ENCODE data around the gene SENP5.
"Not testable (repeated sequence)": the region's sequence is repeated elsewhere in the genome, so short reads cannot be mapped to it uniquely, and the experiment has no call there.

SENP5 gene

DNA sequence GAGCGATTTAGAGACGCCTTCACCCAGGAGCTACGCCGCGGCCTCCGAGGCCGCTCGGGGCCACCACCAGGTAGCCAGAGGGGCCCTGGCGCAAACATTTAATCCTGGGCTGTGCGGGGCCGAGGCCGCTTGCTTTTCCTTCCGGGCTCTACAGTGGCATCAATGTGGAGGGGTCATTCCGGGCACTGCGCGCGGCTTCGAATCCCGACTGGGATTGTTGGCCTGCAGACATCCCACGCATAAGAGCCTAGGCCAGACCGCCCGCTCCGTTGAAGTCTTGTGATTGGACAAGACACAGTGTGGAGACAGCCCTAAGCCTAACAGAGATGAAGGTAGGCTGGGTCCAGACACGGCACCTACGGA lies 75.2 kb downstream of the SENP5 start:
- no peak for FAIRE-seq

DNA sequence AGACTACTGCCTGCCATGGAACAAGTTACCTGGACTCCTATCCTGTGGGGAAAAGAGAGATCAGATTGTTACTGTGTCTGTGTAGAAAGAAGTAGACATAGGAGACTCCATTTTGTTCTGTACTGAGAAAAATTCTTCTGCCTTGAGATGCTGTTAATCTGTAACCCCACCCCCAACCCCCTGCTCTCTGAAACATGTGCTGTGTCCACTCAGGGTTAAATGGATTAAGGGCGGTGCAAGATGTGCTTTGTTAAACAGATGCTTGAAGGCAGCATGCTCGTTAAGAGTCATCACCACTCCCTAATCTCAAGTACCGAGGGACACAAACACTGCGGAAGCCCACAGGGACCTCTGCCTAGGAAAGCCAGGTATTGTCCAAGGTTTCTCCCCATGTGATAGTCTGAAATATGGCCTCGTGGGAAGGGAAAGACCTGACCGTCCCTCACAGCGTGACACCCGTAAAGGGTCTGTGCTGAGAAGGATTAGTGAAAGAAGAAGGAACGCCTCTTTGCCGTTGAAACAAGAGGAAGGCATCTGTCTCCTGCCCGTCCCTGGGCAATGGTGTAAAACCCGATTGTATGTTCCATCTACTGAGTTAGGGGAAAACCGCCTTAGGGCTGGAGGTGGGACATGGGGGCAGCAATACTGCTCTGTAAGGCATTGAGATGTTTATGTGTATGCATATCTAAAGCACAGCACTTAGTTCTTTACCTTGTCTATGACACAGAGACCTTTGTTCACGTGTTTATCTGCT lies 76.5 kb downstream of the SENP5 start:
- FAIRE-seq: not testable (repeated sequence)

DNA sequence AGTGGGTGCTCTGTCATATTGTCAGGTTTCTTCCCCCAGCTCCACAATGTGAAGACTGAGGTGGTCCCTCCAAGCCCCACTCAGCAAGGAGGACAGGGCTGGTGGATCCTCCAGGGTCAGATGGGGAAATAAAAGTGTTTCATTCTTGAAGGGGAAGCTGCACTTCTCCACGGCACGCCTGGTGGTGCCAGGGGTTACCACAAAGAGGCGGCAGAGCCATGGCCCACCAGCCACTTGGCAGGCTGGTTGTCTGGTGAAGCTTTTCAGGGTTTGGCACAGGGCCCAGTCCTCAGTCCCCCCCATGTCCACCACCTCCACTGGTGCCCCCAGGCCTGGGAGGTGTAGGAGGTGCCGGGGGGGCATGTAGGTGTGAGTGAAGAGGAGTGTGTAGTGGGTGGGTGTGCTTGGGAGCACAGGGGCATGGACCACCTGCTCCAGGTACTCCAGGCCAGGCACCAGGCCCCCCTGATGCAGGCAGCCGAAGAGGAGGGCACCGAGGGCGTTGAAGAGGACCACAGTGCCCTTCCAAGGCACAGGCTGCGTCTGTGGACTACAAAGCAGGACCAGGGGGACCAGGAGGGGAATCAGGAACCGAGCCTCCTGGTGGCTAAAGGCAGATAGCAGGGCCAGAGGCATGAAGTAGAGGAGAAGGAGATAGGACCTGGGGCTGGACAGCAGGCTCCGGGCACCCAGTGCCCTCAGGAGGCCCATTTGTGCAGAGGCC lies 79.6 kb downstream of the SENP5 start:
- no peak for FAIRE-seq

DNA sequence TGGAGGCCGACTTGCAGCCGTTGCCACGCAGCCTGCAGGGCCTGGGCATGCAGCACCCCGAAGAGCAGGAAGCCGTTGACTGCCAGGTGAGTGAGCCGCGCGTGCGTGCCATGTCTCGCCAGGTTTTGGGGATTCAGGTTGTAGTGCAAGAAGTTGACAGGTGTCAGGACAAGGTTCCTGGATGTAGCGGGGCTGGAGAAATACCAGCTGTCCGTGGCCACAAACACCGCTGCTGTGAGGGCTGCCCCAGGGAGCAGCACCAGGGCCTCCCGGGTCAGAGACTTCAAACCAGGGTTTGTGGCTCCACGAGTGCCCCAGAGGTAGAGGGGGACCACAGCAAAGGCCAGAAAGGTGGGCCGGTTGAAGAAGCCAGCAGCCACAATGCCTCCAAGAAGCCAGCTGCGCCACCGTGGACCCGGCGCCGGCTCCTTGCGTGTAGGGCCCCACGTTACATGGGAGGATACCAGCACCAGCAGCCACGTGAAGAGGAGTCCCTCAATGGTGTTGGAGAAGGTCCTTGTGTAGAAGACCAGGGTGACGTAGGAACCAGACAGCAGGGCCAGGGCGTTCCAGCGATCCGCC lies 80.2 kb downstream of the SENP5 start:
- no peak for FAIRE-seq

DNA sequence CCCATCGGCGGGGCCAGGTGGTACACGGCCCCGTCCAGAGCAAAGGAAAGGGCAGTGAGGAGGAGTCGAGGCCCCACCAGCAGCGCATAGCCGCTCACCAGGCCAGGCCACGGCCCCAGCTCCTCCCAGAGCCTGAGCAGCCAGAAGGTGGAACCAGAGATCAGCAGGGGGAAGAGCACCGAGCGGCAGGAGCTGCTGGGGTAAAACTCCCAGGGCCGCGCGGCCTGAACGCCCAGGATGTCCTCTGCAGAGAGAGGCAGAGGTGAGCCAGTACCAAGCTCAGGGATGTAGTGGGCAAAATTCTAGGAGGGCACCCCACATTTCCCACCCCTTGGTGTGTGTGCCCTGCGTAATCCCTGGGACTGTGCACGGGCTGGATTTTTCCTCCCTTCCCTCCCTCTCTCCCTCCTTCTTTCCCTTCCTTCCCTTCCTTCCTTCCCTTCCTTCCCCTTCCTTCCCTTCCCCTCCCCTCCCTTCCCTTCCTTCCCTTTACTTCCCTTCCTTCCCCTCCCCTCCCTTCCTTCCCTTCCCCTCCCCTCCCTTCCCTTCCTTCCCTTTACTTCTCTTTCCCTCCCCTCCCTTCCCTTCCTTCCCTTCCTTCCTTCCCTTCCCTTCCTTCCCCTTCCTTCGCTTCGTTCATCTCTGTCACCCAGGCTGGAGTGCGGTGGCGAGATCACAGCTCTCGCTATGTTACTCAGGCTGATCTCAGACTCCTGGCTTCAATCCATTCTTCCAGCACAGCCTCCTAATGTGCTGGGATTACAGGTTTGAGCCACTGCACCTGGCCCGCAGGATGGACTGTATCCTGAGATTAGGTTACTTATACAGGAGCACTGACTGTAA lies 80.9 kb downstream of the SENP5 start:
- FAIRE-seq: no peak

DNA sequence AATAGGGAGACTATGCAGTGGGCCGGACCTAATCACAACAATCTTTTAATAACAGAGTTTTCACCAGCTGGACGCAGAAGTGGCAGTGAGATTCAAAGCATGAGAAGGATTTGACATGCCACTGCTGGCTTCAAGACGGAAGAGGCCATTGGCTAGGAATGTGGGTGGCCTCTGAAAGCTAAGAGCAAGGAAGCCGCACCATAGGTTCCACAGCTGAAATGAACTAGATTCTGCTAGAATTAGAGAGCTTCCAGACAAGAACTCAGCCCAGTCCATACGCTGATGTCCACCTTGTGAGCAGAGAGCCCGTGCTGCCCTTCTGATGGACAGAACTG lies 81.5 kb downstream of the SENP5 start:
- no peak for FAIRE-seq

DNA sequence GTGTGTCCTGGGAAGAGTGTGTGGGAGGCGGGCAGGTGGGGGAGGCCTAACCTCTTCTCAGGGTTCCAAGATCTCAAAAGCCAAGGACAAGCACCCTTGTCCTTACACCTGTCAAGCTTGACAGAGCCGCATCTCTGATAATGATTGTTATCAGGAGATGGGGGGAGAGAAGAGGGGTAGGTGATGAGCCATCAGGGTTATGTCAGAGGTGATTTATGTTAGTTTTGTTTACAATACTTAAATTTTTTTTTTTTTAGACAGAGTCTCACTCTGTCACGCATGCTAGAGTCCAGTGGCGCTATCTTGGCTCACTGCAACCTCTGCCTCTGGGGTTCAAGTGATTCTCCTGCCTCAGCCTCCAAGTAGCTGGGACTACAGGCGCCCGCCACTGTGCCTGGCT lies 82.0 kb downstream of the SENP5 start:
- no peak for FAIRE-seq

DNA sequence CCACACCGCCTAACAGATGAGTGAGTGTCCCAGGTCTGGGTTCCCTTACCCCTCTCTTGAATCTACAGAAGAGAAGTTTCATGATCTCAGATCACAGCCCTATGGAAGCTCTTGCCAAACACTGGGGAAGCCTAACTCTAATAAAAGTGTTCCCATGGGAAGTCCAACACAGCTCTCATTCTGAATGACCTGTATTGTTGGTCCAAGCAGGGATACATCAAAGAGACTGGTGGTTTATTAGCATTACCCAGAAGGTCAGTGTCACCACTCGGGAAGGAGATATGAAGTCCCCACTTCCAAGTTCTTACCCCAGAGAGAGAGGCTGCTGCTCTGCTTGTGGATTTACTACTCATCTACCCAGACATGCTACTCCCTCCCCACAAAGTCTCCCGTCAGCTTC lies 83.7 kb downstream of the SENP5 start:
- FAIRE-seq: no peak

DNA sequence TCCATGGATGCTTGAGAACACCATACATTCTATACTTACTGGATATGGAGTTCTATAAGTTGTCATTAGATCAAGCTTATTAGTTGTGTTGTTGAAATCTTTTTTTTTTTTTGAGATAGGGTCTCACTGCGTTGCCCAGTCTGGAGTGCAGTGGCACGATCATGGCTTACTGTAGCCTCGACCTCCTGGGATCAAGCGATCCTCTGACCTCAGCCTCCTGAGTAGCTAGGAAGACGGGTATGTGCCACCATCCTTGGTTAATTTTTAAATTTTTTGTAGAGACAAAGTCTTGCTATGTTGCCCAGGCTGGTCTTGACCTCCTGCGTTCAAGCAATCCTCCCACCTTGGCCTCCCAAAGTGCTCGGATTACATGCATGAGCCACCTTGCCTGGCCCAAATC lies 87.1 kb downstream of the SENP5 start:
- FAIRE-seq: no peak

DNA sequence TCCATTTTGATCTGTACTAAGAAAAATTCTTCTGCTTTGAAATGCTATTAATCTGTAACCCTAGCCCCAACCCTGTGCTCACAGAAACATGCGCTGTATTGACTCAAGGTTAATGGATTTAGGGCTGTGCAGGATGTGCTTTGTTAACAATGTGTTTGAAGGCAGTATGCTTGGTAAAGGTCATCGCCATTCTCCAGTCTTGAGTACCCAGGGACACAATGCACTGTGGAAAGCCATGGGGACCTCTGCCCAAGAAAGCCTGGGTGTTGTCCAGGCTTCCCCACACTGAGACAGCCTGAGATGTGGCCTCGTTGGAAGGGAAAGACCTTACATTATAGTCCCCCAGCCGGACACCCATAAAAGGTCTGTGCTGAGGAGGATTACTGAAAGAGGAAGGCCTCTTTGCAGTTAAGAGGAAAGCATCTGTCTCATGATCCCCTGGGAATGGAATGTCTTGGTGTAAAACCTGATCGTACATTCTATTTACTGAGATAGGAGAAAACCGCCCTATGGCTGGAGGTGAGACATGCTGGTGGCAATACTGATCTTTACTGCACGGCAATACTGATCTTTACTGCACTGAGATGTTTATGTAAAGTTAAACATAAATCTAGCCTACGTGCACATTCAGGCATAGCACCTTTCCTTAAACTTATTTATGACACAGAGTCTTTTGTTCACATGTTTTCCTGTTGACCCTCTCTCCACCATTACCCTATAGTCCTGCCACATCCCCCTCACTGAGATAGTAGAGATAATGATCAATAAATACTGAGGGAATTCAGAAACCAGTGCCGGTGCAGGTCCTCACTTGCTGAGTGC lies 94.6 kb downstream of the SENP5 start:
- no peak for FAIRE-seq

DNA sequence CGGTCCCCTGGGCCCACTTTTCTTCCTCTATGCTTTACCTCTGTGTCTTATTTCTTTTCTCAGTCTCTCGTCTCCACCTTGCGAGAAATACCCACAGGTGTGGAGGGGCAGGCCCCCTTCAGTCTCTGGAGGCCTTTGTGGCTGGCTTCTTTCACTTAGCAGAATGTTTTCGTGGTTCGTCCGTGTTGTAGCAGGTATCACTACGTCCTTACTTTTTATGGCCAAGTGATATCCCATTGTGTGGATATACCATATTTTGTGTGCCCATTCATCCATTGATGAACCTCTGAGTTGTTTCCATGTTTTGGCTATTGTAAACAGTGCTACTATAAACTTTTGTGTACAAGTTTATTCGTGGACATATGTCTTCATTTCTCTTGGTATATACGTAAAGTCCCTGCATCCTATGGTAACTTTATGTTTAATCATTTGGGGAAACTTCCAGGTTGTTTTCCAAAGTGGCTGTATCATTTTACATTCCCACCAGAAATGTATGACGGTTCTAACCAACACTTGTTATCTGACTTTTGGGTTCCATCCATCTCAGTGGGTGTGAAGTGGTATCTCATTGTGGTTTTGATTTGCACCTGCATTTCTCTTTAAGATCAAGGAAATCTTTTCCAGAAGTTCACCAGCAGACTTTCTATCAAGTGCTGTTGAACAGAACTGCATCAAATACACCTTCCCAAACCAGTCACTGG lies 95.4 kb downstream of the SENP5 start:
- FAIRE-seq: no peak

DNA sequence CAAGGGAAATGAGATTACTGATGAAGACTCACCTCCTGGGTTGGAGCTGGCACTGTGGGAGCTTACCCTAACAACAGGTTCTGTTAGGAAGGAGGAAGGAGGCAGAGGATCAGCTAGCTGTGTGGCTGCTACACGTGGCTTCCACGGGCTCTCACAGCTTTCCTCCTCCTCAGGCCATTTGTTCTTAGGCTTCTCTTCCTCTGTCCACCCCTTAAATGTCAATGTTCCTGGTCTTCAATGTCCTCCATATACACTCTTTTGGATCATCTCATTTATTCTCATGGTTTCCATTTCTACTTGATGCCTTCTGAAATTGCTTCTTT lies 95.9 kb downstream of the SENP5 start:
- no peak for FAIRE-seq

DNA sequence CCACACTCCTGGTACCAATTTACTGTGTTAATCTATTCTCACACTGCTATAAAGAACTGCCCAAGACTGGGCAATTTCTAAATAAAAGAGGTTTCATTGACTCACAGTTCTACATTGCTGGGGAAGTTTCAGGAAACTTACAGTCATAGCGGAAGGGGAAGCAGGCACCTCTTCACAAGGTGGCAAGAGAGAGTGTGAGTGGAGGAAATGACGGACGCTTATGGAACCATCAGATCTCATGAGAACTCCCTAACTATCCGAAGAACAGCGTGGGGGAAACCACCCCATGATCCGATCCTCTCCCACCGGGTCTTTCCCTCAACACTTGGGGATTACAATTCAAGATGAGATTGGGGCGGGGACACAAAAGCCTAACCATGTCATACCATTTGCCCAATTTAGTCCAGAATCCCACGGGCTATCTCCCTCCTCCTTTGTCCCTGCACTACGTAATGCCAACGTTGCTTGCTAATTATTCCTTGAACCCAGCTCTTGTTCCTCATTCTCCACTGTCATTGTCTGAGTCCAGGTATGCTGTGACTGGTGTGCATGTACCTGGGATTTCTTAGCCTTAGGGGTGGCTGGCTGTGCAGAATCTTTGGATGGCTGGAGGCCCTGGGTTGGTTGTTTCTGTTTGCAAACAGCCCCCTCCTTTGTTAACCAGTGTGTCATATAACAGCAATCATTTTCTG lies 97.5 kb downstream of the SENP5 start:
- no peak for FAIRE-seq

DNA sequence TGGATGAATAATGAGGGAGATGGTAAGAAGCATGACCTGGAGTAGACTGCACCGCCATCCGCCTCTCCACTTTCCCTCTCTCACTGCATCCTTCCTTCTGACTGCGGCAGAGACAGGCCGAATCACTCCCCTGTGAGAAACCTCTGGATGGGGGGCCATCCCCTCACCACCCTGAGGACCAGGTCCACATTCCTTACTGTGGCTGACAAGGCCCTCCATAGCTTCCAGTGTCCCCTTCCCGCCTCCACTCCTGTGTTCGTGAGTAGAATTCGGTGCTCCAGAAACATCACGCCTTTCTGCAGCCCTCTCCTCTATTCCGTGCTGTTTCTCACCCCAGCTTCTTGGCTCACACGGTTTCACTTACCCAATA lies 98.1 kb downstream of the SENP5 start:
- no peak for FAIRE-seq

DNA sequence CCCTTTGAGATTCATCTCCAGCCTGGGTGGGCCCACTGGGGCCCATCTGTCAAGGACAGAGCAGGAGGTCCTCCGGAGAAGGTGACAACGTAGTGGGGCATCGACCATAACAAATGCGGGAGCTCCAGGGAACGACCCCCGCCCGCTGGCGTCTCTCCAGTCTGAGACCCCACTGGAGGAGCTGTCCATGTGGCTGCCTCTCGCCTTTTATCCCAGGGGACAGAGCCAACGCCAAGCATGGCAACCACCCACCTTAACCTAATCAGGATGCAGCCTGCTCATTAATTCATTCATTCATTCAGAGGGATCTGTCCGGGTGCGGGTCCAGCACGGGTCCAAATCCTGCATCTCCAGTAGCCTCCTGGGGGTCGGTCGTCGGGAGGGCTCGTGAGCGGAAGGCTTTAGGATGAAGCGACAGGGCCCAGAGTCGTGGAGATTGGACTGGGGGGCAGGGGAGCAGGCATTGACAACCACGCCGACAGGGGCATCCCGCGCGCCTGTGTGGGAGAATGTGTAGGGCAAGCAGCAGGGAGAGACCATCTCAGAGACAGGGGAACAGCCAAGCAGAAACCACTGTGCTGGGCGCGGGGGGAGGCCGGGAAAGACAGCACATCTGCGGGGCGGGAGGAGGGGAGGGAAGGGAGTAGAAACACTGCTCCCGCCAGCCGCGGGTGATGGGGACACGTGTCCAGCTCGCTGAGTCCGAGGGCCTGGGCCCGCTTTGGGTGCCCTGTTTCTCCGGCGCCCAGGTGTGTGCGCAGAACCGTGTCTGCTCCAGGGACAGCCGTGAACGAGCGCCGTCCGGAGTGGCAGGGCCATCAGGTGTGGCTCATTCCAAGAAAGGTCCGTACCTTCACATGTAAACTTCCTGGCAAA lies 99.0 kb downstream of the SENP5 start:
- no peak for FAIRE-seq

DNA sequence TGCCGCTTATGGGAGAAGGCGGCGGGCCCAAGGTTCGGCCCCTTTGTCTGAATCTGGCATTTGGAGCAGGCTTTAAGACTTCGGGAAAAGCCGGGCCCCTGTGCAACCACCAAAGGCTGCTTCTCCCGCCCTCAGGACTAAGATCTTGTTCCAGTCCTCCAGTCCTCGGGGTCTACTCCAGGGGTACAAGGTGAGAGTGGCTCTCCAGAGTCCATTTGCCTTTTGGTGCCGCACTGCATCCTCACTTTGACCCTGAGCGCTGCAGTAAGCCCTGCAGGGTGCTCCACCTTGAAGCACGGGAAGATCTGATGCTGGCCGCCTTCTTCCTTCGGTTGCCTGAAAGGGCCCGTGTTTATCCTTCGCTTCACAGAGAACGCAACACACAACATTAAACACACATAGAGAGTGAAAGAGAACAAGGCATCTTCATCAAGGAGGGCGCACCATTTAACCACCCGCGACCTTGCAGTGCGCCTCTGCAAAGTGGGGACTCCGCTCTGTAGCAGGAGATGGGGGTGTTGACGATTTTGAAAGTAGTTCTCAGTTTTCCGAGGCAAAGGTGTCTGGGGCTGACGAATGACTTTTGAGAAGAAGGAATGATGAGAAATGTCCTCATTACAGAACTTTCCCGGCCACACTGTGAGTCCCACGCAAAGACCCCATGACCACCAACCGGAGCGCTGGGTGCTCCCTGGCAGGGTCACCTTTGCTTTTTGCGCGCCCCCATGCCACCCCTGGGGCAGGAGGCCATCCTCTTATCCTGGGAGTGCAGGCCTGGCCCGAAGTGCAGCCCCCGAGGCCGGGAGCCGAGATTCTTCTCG lies 99.9 kb downstream of the SENP5 start:
- no peak for FAIRE-seq

DNA sequence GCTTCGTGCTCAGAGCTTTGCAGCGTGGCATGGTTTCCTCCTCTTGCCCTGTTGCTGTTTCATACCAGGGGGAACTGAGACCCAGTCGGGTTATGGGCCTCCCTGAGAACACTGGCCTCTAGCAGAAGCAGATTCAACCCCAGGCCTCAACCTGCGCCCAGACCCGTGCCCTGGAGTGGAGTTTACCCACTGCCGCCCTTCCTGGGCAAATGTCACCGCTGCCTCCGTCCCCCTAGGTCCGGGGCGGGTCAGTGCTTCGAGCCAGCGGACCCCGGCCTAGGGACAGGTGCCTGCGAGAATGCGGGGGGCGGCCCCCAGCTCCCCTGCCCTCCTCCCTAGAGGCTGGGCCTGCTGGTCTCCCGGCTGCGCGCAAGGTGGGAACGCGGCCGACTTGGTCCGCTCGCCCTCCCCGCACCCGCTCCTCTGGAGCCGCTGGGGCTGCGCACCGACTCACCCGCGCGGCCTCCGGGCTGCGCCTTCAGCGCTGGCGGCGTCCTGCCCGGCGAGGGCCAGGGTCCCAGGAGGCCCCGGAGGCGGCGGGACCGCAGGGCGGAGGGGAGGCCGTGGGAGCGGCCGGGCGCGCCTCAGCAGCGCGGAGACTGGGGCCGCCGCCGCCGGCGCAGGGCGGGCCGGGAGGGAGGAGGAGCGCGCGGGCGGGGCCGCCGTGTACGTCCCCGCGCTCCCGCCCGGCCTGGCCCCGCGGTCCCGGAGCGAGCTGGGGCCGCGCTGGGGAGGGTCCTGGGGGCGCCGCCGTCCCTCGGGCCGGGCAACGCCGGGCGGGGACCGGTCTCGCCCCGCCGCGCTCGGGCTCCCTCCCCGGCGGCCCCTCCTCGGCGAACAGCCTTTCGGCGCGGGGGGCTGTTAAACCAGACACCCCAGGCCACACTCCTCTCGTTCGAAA lies 100.8 kb downstream of the SENP5 start, which contains the start of gene PIGZ:
TSS of gene PIGZ (minus strand) at position 601 of the 901 bp plus-strand sequence. CDS start 16,802 bp downstream, outside the sequence.
- FAIRE-seq: no peak

DNA sequence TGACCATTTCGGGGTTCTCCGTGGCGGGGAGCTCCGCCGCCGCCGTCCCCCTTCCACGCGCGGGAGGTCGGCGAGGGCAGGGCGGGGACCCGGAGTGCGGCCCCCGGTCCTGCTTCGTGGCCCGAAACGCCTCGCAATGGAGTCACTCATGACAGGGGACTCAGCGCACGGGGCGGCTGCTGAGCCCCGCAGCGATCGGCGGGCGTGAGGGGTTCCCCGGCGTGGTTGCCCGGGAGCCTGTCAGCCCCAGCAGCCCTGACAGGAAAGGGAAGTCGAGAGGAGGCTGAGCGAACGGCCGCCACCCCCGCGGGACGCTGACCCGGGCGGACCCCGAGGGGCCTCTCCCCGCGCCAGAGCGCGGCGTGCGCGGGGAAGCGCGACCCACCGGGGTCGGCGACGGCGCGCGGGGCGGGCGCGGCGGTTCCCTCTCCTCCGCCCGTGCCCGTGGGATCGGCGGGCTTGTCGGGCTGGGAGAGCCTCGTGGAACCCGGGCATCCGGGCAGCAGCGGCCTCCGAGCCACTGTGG lies 101.5 kb downstream of the SENP5 start:
- FAIRE-seq: no peak

Data from colon (tissue), 2 donors.